Measurements from ENCODE around the gene HCAR3. TPM values are rescaled to one million over a fixed set of nuclear protein-coding genes. Genes with fewer than 3 reads are reported as not detected.

HCAR3 gene
- total RNA-seq, 1 experiment from 2014 or later, result 0.32 TPM

- peak; percentile 56 to 72 for DNase-seq
- ChIA-PET CTCF (interaction anchor here (1.3 kb wide), 1 partner anchor 112 kb away, joined by 10 read pairs; no protein-coding TSS in a partner anchor), POLR2A (no interaction called here)
- H3K4me1 Mint-ChIP-seq (ENCODE audit: low read depth, unreplicated experiment), result peaks cover 37% of the 10 kb centered on the region
- intact Hi-C loops (cut with micrococcal nuclease; ENCODE audit: unreplicated experiment), result loop anchor here (5.0 kb wide), 1 partner anchor 72 kb away; no protein-coding TSS in a partner anchor
- Histone ChIP-seq H3K4me3 (ENCODE audit: low read depth, low read length) (no peak overlapping the region), H3K9me3 (no peaks in the 10 kb centered on the region), H3K4me1 (peaks cover 31% of the 10 kb centered on the region), H3K36me3 (ENCODE audit: control insufficient read depth, insufficient read depth, low read length) (no peaks in the 10 kb centered on the region), H3K27me3 (replicated peaks; ENCODE audit: control insufficient read depth, insufficient read depth, low read length) (no peaks in the 10 kb centered on the region)
- H3K27me3 Mint-ChIP-seq (ENCODE audit: insufficient read depth, unreplicated experiment), result no peaks in the 10 kb centered on the region
- peak overlapping the region; percentile 93 for H3K27ac Mint-ChIP-seq (ENCODE audit: unreplicated experiment)
- H3K9me3 Mint-ChIP-seq (ENCODE audit: unreplicated experiment), result no peaks in the 10 kb centered on the region
- peaks cover 20% of the 10 kb centered on the region for H3K36me3 Mint-ChIP-seq (ENCODE audit: insufficient read depth, unreplicated experiment)
- peak overlapping the region; percentile 66 for H3K4me3 Mint-ChIP-seq (ENCODE audit: unreplicated experiment)
- TF ChIP-seq CTCF (IDR thresholded peaks at IDR 0.05; ENCODE audit: insufficient read depth in 1 of 2, low read depth in 1 of 2, low read length in 1 of 2, severe bottlenecking in 1 of 2, unreplicated experiment in 1 of 2), result no peak
- TSS peak; percentile 48 for BruUV-seq (replicated peaks)
Observed at GRCh38 chr12:122749569-122750332, 33.1 kb upstream of the HCAR3 start.

- DNase-seq, result no peak
- H3K36me3 ChIP-seq (ENCODE audit: control insufficient read depth, insufficient read depth, low read length), result no peaks in the 10 kb centered on the region
- H3K4me3 ChIP-seq (ENCODE audit: low read depth, low read length), result no peak overlapping the region
- H3K4me1 Mint-ChIP-seq (ENCODE audit: low read depth, unreplicated experiment), result peaks cover 29% of the 10 kb centered on the region
- no TSS peak for BruUV-seq (replicated peaks)
- peaks cover 23% of the 10 kb centered on the region for H3K4me1 ChIP-seq
- no peak overlapping the region for H3K4me3 Mint-ChIP-seq (ENCODE audit: unreplicated experiment)
- no peak for TF ChIP-seq CTCF (IDR thresholded peaks at IDR 0.05; ENCODE audit: insufficient read depth in 1 of 2, low read depth in 1 of 2, low read length in 1 of 2, severe bottlenecking in 1 of 2, unreplicated experiment in 1 of 2)
- no peaks in the 10 kb centered on the region for H3K27me3 Mint-ChIP-seq (ENCODE audit: insufficient read depth, unreplicated experiment)
- ChIA-PET CTCF (interaction anchor here (0.6 kb wide), 1 partner anchor 753 kb away, joined by 3 read pairs; no protein-coding TSS in a partner anchor), POLR2A (no interaction called here)
- H3K27me3 ChIP-seq (replicated peaks; ENCODE audit: control insufficient read depth, insufficient read depth, low read length), result no peaks in the 10 kb centered on the region
- H3K9me3 ChIP-seq, result no peaks in the 10 kb centered on the region; the same call in 1 of the 2 replicates
- no peak overlapping the region for H3K27ac Mint-ChIP-seq (ENCODE audit: unreplicated experiment)
- no peaks in the 10 kb centered on the region for H3K9me3 Mint-ChIP-seq (ENCODE audit: unreplicated experiment)
- intact Hi-C loops (cut with micrococcal nuclease; ENCODE audit: unreplicated experiment), result no loop called here
- H3K36me3 Mint-ChIP-seq (ENCODE audit: insufficient read depth, unreplicated experiment), result peaks cover 6% of the 10 kb centered on the region
Observed at GRCh38 chr12:122747224-122748135, 30.9 kb upstream of the HCAR3 start.

- intact Hi-C loops (cut with micrococcal nuclease; ENCODE audit: unreplicated experiment), result no loop called here
- H3K9me3 Mint-ChIP-seq (ENCODE audit: unreplicated experiment), result no peaks in the 10 kb centered on the region
- CTCF ChIA-PET, result interaction anchor here (0.6 kb wide), 1 partner anchor 104 kb away, joined by 3 read pairs; no protein-coding TSS in a partner anchor
- no peaks in the 10 kb centered on the region for H3K27me3 ChIP-seq (replicated peaks; ENCODE audit: control insufficient read depth, insufficient read depth, low read length)
- no peak for DNase-seq
- no peaks in the 10 kb centered on the region for H3K36me3 Mint-ChIP-seq (ENCODE audit: insufficient read depth, unreplicated experiment)
- H3K4me3 ChIP-seq (ENCODE audit: low read depth, low read length), result no peak overlapping the region
- no TSS peak for BruUV-seq (replicated peaks)
- peaks cover 7% of the 10 kb centered on the region for H3K4me1 Mint-ChIP-seq (ENCODE audit: low read depth, unreplicated experiment)
- POLR2A ChIA-PET, result no interaction called here
- no peak overlapping the region for H3K27ac Mint-ChIP-seq (ENCODE audit: unreplicated experiment)
- H3K4me3 Mint-ChIP-seq (ENCODE audit: unreplicated experiment), result no peak overlapping the region
- no peaks in the 10 kb centered on the region; the same call in 1 of the 2 replicates for H3K4me1 ChIP-seq
- H3K27me3 Mint-ChIP-seq (ENCODE audit: insufficient read depth, unreplicated experiment), result no peaks in the 10 kb centered on the region
- no peaks in the 10 kb centered on the region; the same call in 1 of the 2 replicates for H3K9me3 ChIP-seq
- H3K36me3 ChIP-seq (ENCODE audit: control insufficient read depth, insufficient read depth, low read length), result no peaks in the 10 kb centered on the region
- TF ChIP-seq CTCF (IDR thresholded peaks at IDR 0.05; ENCODE audit: insufficient read depth in 1 of 2, low read depth in 1 of 2, low read length in 1 of 2, severe bottlenecking in 1 of 2, unreplicated experiment in 1 of 2), result no peak
Observed at GRCh38 chr12:122743895-122744525, 27.4 kb upstream of the HCAR3 start.
